ENCODE measurements around the gene ZNF672. TPM values are rescaled to one million over a fixed set of nuclear protein-coding genes. Genes with fewer than 3 reads are reported as not detected.
"Not testable (repeated sequence)": the region's sequence is repeated elsewhere in the genome, so short reads cannot be mapped to it uniquely, and the experiment has no call there.

Gene ZNF672
- total RNA-seq, 1 donor from 2014 or later, result 34.6 TPM

DNA sequence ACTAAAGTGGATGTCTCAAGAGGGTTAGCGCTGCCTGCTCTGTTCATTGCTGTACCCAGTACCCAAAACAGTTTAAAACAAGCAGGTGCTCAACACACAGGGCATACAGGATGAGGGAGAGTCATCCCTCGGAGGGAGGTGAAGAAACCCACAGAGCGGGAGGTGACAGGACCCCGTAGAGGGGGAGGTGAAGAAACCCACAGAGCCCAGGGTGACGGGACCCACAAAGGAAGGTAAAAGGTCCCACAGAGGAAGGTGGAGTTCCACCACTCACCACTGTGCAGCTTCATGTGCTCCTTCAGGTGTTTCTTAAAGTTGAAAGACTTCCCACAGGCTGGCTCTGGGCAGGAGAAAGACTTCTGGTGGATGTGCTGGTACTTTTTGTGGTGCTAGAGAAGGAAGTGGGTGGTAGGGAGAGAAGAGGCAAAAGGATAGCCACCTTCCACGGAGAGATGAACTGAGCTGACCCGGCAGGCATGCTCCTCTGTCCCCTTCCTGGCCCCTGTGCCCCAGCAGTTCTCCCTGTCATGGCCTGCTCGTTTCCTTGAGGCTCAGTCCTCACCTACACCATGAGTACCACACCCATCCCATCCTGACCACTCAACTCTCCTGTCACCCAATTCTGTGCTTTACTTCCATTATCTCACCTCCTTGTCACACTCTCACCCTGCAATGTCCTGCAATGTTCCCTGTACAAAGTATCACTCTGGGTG lies 15.8 kb downstream of the ZNF672 start:
- no peak for DNase-seq (ENCODE audit: low read depth)

- DNase-seq (ENCODE audit: low read depth), result no peak
Observed at GRCh38 chr1:248855580-248855979, 17.6 kb downstream of the ZNF672 start.

- no peak for DNase-seq (ENCODE audit: low read depth)
Observed at GRCh38 chr1:248856176-248856575, 18.2 kb downstream of the ZNF672 start.

DNA sequence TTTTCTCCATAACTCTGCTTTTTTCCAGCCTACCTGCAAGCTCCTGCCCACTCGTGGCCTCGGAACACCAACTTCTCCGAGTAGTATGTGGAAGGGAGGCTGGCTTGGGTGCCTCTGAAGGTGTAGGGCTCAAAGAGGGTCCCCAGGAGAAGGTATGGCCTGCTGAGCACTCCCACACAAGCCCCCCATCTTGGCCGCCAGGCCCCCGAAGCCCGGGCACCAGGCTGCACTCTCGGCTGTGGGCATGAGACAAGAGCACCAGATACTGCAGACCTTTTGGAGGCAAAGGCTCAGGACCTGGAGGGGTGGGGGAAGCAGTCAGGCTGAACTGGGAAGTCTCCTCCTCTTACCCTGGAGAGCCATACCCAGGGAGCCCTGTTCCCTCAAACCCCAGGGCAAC lies 19.2 kb downstream of the ZNF672 start:
- DNase-seq (ENCODE audit: low read depth), result no peak

DNA sequence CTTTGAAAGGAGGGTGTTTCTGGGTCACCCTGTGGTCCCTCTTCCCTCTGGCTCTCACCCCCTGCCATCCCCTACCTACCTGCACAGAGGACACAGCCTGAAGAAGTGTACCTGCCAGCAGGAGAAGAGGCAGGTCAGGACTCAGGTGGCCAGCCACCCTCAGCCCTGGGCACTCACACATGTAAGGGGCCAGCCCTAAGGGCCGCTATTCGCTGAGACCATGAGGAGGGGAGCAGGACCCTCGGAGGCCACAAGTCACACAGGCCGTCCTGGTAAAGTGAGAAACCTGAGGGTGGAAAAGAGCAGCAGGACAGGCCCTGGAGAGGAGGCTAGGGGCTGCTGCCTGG lies 19.7 kb downstream of the ZNF672 start:
- DNase-seq (ENCODE audit: low read depth), result no peak

DNA sequence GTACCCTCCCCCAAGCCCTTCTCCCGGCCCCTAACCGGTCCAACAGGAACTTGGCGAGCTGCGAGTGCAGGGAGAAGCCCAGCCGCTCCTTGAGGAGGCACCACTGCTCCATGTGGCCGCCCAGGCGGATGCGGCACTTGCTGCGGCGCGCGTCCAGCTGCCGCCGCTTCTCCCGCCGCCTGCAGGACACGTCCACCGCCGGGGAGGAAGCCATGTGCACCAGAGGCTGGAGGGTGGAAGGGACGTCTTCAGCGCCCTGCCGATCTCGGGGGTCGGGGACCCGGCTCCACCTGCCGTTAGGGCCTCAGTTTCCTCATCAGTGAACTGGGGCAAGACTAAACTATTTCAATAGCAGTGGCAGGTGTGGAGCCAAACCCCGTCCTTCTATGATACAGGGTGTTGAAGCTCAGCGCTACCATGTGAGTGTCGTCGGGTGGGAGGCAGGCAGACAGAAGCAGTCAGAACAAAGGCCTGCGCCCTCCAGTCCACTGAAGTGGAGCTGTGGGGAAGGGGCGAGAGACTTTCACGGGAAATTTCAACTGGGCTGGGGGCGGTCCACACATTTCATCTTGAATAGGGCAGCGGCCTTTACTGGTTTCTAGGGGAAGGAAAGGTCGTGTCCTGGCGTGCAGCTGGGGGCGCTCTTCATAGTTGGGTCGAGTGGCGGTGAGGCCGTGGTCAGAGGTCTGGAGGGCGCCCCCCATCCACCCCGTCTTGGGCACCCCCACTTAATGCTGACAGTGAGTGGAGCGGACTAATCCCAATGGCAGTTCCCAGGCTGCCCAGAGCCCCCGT lies 20.3 kb downstream of the ZNF672 start:
- DNase-seq (ENCODE audit: low read depth), result peak; percentile 36

DNA sequence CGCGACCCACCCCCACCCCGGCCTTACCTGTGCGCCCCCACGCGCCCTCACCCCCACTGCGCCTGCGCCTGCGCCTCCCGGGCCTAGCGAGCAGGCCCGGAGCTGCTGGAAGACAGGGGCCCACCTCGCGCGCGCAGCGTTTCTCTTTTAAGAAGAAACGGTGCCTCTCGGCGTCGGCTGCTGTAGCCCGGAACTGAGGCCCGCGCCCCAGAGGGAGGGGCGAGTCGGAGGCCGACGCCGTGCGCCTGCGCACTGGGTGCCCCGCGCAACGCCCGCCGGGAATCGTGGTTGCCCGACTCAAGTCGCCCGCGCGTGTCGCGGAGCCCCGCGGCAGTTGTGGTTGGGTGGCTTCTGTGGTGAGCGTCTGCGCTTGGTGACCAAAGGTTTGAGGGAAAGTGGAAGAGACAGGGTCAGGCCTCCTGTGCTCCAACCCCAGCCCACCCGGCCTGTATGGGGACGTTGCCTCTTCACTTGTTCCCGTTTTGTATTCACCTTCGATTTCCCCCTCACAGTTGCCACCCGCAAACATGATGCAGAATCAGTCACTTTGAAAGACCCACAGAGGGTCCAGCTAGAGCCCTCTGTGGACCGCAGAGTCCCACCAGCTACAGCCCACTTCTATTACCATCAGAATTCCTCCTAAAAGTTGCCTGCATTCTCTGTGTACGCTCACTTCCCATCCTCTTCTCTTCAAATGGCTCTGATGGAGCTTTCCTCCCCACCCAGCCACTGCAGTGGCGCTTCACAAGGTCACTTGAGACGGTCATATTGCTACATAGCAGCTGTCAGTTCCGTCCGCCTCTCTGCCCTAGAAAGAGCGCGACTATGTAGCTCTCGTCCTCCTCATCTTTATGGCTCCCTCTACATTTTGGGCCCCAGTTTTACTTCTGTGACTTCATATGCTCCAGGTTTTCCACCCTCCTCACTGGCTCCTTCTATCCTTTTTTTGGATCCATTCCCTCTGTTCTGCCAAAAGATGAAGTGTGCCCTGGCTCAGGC lies 21.2 kb downstream of the ZNF672 start, which contains the start of gene ZNF692:
Gene ZNF692 (minus strand): TSS at position 195 of the 999 bp plus-strand sequence. CDS start 776 bp downstream, outside the sequence.
- peak; percentile 88 for DNase-seq (ENCODE audit: low read depth)

GRCh38 chr1:248860007-248860406 lies 22.0 kb downstream of the ZNF672 start:
- DNase-seq (ENCODE audit: low read depth), result no peak

- DNase-seq (ENCODE audit: low read depth), result peak; percentile 69
Observed at GRCh38 chr1:248861616-248862015, 23.6 kb downstream of the ZNF672 start.

DNA sequence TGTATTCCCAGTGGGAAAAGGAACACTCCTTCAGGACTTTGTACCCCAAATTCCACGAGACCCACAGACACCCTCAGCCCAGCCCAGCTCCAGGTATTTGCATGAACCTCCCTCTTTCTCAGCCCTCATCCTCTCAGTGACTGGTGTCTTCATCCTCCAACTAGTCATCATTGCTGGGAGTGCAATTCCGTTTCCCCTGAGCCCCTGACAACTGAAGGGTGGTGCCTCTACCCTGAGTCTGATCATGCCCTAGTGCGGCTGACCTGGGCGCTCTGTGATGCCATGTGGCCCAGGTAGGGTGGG lies 24.6 kb downstream of the ZNF672 start:
- no peak for DNase-seq (ENCODE audit: low read depth)

- peak; percentile 48 for DNase-seq (ENCODE audit: low read depth)
Observed at GRCh38 chr1:248862998-248863881, 25.2 kb downstream of the ZNF672 start.

DNA sequence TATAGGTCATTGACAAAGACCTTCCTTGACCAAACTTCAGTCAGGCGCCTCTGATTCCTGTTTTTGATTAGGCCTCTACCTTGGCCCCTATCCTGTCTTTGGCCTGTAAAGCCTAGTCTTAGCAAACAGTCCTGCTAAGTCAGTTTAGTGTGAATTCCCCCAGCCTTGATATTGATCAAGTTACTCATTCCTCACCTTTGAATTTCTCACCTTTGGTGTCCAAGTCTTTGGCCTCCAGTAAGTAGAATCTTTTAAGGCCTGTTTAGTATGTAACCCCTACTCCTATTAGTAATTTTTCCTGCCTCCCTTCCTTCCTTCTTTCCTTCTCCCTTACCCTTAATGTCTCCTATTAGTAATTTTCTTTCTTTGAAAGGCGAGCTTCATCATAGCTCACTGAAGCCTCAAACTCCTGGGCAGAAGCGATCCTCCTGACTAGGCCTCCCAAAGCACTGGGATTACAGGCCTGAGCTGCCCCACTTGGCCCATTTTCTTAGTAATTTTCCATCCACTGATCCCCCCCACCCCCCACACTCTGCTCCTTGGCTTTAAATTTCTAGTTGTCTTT lies 33.9 kb downstream of the ZNF672 start:
- DNase-seq (ENCODE audit: low read depth), result no peak

DNA sequence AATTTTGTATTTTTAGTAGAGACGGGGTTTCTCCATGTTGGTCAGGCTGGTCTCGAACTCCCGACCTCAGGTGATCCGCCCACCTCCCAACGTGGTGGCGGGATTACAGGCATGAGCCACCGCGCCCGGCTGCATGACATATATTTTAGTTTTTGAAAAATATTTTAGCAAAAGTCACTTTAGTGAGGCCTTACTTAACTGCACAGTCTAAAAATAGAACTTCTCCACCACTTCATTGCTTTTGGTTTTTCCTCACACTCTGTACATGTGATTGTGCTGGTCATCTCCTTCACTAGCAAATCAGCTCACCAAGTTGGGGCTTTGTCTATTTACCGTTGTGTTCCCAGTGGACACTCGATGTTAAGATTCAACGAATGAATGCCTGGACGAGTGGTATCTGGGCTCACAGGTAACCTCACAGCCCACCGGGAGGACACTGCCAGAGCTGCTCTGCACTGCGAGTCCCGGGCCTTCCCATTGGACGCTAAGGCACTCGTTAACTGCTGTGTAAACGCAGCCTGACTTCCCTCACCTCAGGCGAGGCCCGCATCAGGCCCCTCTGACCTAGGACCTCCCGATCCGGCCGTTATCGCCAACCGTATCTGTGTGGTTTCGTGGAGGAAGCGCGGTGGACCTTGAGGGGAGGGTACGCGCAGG lies 34.9 kb downstream of the ZNF672 start:
- peak; percentile 65 for DNase-seq (ENCODE audit: low read depth)

DNA sequence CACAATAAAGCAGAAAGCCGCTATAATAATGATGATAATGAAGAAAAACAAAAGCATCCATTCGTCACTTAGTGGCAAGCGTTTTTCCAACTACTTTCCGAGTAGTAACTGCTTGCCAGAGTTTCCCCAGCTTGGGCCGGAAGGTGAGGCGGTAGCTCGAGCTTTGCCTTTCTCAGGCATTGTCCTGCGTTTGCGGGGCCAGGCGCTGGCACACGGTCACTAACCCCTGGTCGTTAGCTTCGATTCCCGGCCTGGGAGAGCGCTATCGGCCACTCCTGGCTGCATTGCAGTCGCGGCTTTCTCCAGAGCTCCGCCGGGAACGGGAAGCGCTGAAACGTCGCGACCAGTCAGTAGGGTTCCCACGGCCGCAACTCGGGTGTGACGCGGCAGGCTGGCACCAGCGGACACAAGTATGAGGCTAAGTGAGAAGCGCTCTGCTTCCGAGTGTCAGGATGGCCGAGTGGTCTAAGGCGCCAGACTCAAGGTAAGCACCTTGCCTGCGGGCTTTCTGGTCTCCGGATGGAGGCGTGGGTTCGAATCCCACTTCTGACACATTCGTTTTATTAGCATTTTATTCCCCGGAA lies 35.5 kb downstream of the ZNF672 start:
- peak; percentile 92 for DNase-seq (ENCODE audit: low read depth)

- peak; percentile 85 for DNase-seq (ENCODE audit: low read depth)
Observed at GRCh38 chr1:248873993-248874533, 36.0 kb downstream of the ZNF672 start.

DNA sequence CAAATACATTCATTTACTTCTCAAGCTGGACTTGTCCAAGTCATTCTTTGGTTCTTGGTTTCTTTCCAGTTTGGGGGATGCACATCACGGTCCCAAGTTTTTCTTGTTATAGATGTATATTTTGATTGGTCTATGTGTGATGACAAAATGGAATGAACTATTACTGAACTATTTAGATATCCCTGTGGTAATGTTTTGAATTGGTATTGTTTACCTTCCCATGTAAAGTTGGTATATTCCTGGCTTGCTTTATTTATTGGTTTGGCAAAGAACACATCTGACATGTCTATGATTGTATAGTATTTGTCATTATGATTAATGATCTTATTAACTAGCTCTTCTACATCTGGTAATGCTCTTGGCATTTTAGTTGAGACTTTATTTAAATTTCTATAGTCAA lies 43.2 kb downstream of the ZNF672 start:
- no peak for DNase-seq (ENCODE audit: low read depth)

DNA sequence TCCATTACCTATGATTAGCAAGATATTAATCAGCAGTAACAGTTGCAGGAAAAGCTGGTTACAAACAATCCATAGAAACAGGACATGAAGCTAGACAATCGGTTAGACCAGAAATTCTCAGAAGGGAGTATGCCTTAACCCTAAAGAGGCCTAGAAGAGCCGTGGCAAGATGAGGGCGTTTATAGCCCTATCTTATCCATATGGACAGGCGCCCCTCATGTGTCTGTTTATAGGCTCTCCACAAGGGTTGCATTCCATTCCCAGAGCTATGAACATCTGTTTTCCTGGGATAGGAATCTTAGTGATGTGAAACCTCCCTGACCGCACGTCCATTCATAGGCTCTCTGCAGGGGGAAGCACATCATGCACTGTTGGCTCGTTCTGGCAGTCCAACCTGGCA lies 44.4 kb downstream of the ZNF672 start:
- DNase-seq (ENCODE audit: low read depth), result not testable (repeated sequence)

DNA sequence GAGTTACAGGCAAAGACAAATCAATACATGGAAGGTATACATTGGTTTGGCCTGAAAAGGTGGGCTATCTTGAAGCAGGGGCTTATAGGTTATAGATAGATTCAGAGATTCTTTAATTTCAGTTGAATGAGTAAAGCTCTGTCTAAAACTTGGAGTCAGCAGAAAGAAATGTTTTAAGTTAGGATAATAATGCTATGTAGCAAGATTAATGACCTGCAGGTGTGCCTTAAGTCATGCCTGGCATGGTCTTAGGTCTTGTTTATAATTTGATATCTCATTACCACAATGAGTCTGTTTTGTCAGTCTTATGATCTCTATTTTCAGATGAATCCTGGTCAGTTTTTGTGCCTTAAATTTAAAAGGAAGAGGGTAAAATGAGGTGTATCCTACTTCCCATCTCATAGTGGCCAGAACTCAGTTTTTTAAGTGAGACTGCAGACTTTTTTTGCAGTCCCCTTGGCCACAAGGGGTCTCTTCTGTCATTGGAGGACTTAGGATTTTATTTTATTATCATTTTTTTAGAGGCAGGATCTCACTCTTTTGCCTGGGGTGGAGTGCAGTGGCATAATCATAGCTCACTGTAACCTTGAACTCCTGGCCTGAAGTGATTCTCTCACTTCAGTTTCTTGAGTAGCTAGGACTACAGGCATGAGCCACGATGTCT lies 46.7 kb downstream of the ZNF672 start:
- no peak for DNase-seq (ENCODE audit: low read depth)

DNA sequence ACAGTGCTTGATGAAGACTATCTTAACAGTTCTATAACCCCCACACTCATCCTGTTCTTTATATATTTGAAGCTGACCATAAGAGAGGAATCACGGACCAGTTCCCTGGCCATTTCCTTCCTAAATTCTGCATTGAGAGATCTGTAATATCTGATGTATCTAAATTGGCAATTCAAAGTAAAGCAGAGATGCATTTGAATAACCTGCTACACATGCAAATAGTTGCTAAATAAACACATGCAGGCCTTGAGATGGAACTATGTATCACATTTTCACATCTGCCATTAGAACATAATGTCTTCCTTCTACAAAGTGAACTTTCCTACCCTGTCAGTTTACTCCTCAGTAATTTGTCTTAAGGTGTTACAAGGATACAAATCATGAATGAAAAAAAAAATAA lies 47.6 kb downstream of the ZNF672 start:
- no peak for DNase-seq (ENCODE audit: low read depth)
